WTC11 (cell line): ENCODE data around the gene PRPF40A. TPM values are rescaled to one million over a fixed set of nuclear protein-coding genes. Genes with fewer than 3 reads are reported as not detected.

ENCODE experiments used
- ATAC-seq: fragments of 200-7000 bp; cut with Tn5 transposase; 2 replicates; pipeline ENCODE4 v1.10.0; 2021; ENCODE audit warnings: mild to moderate bottlenecking, moderate library complexity
- CTCF ChIA-PET: fragments of 300-600 bp; sonication (Branson Sonifier 250); formaldehyde crosslinking; loops from one replicate; lab custom pipeline; 2021; ENCODE audit warnings: antibody characterized with exemption; lab: Charles Lee
- POLR2A ChIA-PET: fragments of 350-600 bp; sonication (Branson Sonifier 250); formaldehyde crosslinking; loops from one replicate; lab custom pipeline; 2021; ENCODE audit warnings: antibody characterized with exemption; lab: Charles Lee
- DNase-seq: peaks from one replicate; pipeline ENCODE4 v3.0.0; 2021; ENCODE audit warnings: low spot score
- H3K27ac Mint-ChIP-seq: 2 replicates; pipeline ENCODE4 v1.8.0; 2021; ENCODE audit warnings: mixed read lengths
- H3K27me3 Mint-ChIP-seq: 2 replicates; pipeline ENCODE4 v1.8.0; 2021; ENCODE audit warnings: low read depth, mild to moderate bottlenecking, moderate library complexity, mixed read lengths
- H3K36me3 Mint-ChIP-seq: 2 replicates; pipeline ENCODE4 v1.8.0; 2021; ENCODE audit warnings: mixed read lengths
- H3K4me1 Mint-ChIP-seq: 2 replicates; pipeline ENCODE4 v1.8.0; 2022; ENCODE audit warnings: mixed read lengths
- H3K4me3 Mint-ChIP-seq: 2 replicates; pipeline ENCODE4 v1.8.0; 2021; ENCODE audit warnings: mild to moderate bottlenecking, moderate library complexity, mixed read lengths
- H3K9me3 Mint-ChIP-seq: 2 replicates; pipeline ENCODE4 v1.8.0; 2021; ENCODE audit warnings: mixed read lengths
- AFF4 ChIP-seq: sonication (generic); formaldehyde crosslinking; IDR thresholded peaks from 2 replicates; pipeline ENCODE4 v1.8.1; 2023; ENCODE audit warnings: mild to moderate bottlenecking, missing genetic modification reagents, borderline replicate concordance
- AR ChIP-seq: fragments of 250-450 bp; sonication (Bioruptor Pico); IDR thresholded peaks from 2 replicates; pipeline ENCODE4 v1.9.0; 2021; ENCODE audit warnings: mild to moderate bottlenecking
- E2F5 ChIP-seq: sonication (generic); formaldehyde crosslinking; IDR thresholded peaks from 2 replicates; pipeline ENCODE4 v1.8.1; 2022; ENCODE audit warnings: mild to moderate bottlenecking, moderate library complexity, missing genetic modification reagents
- ESRRA ChIP-seq: sonication (generic); formaldehyde crosslinking; IDR thresholded peaks from 2 replicates; pipeline ENCODE4 v1.8.1; 2022; ENCODE audit warnings: mild to moderate bottlenecking, missing genetic modification reagents, borderline replicate concordance
- SMAD3 ChIP-seq: sonication (generic); formaldehyde crosslinking; IDR thresholded peaks from 2 replicates; pipeline ENCODE4 v1.8.0; 2022; ENCODE audit warnings: missing genetic modification reagents, mild to moderate bottlenecking, borderline replicate concordance
- TEAD1 ChIP-seq: sonication (generic); formaldehyde crosslinking; IDR thresholded peaks from 2 replicates; pipeline ENCODE4 v1.8.0; 2022; ENCODE audit warnings: mild to moderate bottlenecking, missing genetic modification reagents
- ZBTB43 ChIP-seq: sonication (generic); formaldehyde crosslinking; IDR thresholded peaks from 2 replicates; pipeline ENCODE4 v1.8.1; 2023; ENCODE audit warnings: mild to moderate bottlenecking, missing genetic modification reagents
- ZNF138 ChIP-seq: sonication (generic); formaldehyde crosslinking; conservative IDR thresholded peaks from 2 replicates; pipeline ENCODE4 v1.8.1; 2022; ENCODE audit warnings: mild to moderate bottlenecking, moderate library complexity, missing genetic modification reagents
- ZNF317 ChIP-seq: sonication (generic); formaldehyde crosslinking; IDR thresholded peaks from 2 replicates; pipeline ENCODE4 v1.8.1; 2023; ENCODE audit warnings: low read depth, mild to moderate bottlenecking, moderate library complexity, missing genetic modification reagents, borderline replicate concordance
- total RNA-seq: library from RNA; stranded (reverse); gene quantifications from 3 replicates; pipeline ENCODE4 v1.2.3, GENCODE V29; 2021
- TF ChIP-seq, protein P1 (sequence below): sonication (generic); formaldehyde crosslinking; IDR thresholded peaks from 2 replicates; pipeline ENCODE4 v1.8.1; 2022; ENCODE audit warnings: mild to moderate bottlenecking, missing genetic modification reagents, moderate library complexity, borderline replicate concordance
- TF ChIP-seq, protein P2 (sequence below): sonication (generic); formaldehyde crosslinking; IDR thresholded peaks from 2 replicates; pipeline ENCODE4 v1.8.0; 2023; ENCODE audit warnings: missing genetic modification reagents, mild to moderate bottlenecking, borderline replicate concordance
- TF ChIP-seq, protein P3 (sequence below): sonication (generic); formaldehyde crosslinking; IDR thresholded peaks from 2 replicates; pipeline ENCODE4 v1.8.0; 2022; ENCODE audit warnings: mild to moderate bottlenecking, missing genetic modification reagents
- TF ChIP-seq, protein P4 (sequence below): sonication (generic); formaldehyde crosslinking; IDR thresholded peaks from 2 replicates; pipeline ENCODE4 v1.8.1; 2022; ENCODE audit warnings: low read depth, missing genetic modification reagents, borderline replicate concordance
- TF ChIP-seq, protein P5 (sequence below): fragments of 250-450 bp; sonication (Bioruptor Pico); IDR thresholded peaks from 2 replicates; pipeline ENCODE4 v1.9.0; 2021; ENCODE audit warnings: mild to moderate bottlenecking, borderline replicate concordance

PRPF40A gene
- total RNA-seq, 1 experiment from 2014 or later = 189 TPM

- H3K9me3 Mint-ChIP-seq = peaks cover 25% of the 10 kb centered on the region
- no peak for ATAC-seq
- no peaks in the 10 kb centered on the region for H3K27me3 Mint-ChIP-seq
- H3K4me1 Mint-ChIP-seq = no peaks in the 10 kb centered on the region
- CTCF ChIA-PET = no interaction called here
- no peak overlapping the region for H3K27ac Mint-ChIP-seq
- H3K4me3 Mint-ChIP-seq = no peak overlapping the region
- POLR2A ChIA-PET = no interaction called here
- peaks cover 67% of the 10 kb centered on the region for H3K36me3 Mint-ChIP-seq
- no peak for DNase-seq
- TF ChIP-seq, protein P1, sequence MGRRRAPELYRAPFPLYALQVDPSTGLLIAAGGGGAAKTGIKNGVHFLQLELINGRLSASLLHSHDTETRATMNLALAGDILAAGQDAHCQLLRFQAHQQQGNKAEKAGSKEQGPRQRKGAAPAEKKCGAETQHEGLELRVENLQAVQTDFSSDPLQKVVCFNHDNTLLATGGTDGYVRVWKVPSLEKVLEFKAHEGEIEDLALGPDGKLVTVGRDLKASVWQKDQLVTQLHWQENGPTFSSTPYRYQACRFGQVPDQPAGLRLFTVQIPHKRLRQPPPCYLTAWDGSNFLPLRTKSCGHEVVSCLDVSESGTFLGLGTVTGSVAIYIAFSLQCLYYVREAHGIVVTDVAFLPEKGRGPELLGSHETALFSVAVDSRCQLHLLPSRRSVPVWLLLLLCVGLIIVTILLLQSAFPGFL (CRISPR knock-in tag) = no peak
- TF ChIP-seq, protein P2, sequence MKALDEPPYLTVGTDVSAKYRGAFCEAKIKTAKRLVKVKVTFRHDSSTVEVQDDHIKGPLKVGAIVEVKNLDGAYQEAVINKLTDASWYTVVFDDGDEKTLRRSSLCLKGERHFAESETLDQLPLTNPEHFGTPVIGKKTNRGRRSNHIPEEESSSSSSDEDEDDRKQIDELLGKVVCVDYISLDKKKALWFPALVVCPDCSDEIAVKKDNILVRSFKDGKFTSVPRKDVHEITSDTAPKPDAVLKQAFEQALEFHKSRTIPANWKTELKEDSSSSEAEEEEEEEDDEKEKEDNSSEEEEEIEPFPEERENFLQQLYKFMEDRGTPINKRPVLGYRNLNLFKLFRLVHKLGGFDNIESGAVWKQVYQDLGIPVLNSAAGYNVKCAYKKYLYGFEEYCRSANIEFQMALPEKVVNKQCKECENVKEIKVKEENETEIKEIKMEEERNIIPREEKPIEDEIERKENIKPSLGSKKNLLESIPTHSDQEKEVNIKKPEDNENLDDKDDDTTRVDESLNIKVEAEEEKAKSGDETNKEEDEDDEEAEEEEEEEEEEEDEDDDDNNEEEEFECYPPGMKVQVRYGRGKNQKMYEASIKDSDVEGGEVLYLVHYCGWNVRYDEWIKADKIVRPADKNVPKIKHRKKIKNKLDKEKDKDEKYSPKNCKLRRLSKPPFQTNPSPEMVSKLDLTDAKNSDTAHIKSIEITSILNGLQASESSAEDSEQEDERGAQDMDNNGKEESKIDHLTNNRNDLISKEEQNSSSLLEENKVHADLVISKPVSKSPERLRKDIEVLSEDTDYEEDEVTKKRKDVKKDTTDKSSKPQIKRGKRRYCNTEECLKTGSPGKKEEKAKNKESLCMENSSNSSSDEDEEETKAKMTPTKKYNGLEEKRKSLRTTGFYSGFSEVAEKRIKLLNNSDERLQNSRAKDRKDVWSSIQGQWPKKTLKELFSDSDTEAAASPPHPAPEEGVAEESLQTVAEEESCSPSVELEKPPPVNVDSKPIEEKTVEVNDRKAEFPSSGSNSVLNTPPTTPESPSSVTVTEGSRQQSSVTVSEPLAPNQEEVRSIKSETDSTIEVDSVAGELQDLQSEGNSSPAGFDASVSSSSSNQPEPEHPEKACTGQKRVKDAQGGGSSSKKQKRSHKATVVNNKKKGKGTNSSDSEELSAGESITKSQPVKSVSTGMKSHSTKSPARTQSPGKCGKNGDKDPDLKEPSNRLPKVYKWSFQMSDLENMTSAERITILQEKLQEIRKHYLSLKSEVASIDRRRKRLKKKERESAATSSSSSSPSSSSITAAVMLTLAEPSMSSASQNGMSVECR = no peak
- TF ChIP-seq, protein P3, sequence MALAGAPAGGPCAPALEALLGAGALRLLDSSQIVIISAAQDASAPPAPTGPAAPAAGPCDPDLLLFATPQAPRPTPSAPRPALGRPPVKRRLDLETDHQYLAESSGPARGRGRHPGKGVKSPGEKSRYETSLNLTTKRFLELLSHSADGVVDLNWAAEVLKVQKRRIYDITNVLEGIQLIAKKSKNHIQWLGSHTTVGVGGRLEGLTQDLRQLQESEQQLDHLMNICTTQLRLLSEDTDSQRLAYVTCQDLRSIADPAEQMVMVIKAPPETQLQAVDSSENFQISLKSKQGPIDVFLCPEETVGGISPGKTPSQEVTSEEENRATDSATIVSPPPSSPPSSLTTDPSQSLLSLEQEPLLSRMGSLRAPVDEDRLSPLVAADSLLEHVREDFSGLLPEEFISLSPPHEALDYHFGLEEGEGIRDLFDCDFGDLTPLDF (CRISPR knock-in tag) = no peak
- TF ChIP-seq, protein P4, sequence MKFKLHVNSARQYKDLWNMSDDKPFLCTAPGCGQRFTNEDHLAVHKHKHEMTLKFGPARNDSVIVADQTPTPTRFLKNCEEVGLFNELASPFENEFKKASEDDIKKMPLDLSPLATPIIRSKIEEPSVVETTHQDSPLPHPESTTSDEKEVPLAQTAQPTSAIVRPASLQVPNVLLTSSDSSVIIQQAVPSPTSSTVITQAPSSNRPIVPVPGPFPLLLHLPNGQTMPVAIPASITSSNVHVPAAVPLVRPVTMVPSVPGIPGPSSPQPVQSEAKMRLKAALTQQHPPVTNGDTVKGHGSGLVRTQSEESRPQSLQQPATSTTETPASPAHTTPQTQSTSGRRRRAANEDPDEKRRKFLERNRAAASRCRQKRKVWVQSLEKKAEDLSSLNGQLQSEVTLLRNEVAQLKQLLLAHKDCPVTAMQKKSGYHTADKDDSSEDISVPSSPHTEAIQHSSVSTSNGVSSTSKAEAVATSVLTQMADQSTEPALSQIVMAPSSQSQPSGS (CRISPR knock-in tag) = no peak
- TF ChIP-seq AFF4 (CRISPR knock-in tag) (no peak), ESRRA (no peak), ZNF138 (CRISPR knock-in tag) (no peak), ZNF317 (CRISPR knock-in tag) (no peak), AR (CRISPR knock-in tag) (no peak), TEAD1 (CRISPR knock-in tag) (no peak), E2F5 (no peak), ZBTB43 (no peak), SMAD3 (CRISPR knock-in tag) (no peak)
- TF ChIP-seq, protein P5, sequence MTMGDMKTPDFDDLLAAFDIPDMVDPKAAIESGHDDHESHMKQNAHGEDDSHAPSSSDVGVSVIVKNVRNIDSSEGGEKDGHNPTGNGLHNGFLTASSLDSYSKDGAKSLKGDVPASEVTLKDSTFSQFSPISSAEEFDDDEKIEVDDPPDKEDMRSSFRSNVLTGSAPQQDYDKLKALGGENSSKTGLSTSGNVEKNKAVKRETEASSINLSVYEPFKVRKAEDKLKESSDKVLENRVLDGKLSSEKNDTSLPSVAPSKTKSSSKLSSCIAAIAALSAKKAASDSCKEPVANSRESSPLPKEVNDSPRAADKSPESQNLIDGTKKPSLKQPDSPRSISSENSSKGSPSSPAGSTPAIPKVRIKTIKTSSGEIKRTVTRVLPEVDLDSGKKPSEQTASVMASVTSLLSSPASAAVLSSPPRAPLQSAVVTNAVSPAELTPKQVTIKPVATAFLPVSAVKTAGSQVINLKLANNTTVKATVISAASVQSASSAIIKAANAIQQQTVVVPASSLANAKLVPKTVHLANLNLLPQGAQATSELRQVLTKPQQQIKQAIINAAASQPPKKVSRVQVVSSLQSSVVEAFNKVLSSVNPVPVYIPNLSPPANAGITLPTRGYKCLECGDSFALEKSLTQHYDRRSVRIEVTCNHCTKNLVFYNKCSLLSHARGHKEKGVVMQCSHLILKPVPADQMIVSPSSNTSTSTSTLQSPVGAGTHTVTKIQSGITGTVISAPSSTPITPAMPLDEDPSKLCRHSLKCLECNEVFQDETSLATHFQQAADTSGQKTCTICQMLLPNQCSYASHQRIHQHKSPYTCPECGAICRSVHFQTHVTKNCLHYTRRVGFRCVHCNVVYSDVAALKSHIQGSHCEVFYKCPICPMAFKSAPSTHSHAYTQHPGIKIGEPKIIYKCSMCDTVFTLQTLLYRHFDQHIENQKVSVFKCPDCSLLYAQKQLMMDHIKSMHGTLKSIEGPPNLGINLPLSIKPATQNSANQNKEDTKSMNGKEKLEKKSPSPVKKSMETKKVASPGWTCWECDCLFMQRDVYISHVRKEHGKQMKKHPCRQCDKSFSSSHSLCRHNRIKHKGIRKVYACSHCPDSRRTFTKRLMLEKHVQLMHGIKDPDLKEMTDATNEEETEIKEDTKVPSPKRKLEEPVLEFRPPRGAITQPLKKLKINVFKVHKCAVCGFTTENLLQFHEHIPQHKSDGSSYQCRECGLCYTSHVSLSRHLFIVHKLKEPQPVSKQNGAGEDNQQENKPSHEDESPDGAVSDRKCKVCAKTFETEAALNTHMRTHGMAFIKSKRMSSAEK (CRISPR knock-in tag) = no peak
These were observed 30.9 kb downstream of the PRPF40A start for GRCh38 chr2:152686321-152686720.
